Measurements from ENCODE around the gene APLF.

DNA sequence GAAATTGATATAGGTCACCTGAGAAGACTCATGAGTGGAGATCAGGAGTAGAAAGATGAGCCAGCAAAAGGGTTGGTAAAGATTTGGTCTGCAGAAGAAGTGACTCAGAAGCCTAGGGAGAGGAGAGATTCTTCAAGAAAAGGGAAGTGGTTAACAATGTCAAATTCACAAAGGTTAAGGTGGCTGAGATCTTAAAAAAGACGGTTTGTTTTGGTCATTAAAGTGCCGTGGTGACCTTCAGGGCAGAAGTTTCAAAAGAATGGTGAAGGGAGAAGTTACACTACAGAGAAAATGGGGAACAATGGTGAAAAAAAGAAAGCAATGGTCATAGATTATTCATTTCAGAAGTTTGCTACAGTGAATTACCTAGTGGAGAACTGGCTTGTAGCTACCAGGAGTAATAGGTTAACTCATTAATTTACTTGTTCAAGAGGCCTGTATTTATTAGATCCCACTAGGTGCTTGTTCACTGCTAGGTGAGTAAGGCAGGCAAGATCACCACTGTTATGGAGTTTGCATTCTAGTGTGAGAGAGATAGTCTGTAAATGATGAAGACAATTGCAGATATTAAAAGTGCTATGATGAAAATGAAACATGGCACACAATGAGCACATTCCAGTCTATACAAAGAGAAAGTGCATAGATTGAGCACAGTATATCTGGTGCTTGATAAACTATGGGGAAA is 43.3 kb upstream of the APLF start:
- TF ChIP-seq POLR2AphosphoS5 (IDR thresholded peaks at IDR 0.05; ENCODE audit: low read depth, low read length) (no peak), TAF1 (IDR thresholded peaks at IDR 0.05; ENCODE audit: borderline replicate concordance, insufficient read depth, low read length) (no peak), FOXP2 (optimal IDR thresholded peaks at IDR 0.05; ENCODE audit: borderline replicate concordance, extremely low read depth, extremely low read length, insufficient read depth) (no peak)
- TF ChIP-seq, protein P1, sequence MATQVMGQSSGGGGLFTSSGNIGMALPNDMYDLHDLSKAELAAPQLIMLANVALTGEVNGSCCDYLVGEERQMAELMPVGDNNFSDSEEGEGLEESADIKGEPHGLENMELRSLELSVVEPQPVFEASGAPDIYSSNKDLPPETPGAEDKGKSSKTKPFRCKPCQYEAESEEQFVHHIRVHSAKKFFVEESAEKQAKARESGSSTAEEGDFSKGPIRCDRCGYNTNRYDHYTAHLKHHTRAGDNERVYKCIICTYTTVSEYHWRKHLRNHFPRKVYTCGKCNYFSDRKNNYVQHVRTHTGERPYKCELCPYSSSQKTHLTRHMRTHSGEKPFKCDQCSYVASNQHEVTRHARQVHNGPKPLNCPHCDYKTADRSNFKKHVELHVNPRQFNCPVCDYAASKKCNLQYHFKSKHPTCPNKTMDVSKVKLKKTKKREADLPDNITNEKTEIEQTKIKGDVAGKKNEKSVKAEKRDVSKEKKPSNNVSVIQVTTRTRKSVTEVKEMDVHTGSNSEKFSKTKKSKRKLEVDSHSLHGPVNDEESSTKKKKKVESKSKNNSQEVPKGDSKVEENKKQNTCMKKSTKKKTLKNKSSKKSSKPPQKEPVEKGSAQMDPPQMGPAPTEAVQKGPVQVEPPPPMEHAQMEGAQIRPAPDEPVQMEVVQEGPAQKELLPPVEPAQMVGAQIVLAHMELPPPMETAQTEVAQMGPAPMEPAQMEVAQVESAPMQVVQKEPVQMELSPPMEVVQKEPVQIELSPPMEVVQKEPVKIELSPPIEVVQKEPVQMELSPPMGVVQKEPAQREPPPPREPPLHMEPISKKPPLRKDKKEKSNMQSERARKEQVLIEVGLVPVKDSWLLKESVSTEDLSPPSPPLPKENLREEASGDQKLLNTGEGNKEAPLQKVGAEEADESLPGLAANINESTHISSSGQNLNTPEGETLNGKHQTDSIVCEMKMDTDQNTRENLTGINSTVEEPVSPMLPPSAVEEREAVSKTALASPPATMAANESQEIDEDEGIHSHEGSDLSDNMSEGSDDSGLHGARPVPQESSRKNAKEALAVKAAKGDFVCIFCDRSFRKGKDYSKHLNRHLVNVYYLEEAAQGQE (IDR thresholded peaks at IDR 0.05; ENCODE audit: insufficient read depth in 1 of 2, low read depth in 2 of 2, low read length in 2 of 2) = no peak

Measured in PFSK-1 (cell line).